ENCODE measurements around the gene E2F4. TPM values are rescaled to one million over a fixed set of nuclear protein-coding genes. Genes with fewer than 3 reads are reported as not detected.

Gene E2F4
- total RNA-seq, 1 donor from 2014 or later = 97.0 TPM

- H3K27ac Mint-ChIP-seq (ENCODE audit: unreplicated experiment) = no peak overlapping the region
- peak; percentile 46 for TF ChIP-seq CTCF (conservative IDR thresholded peaks at IDR 0.05)
- DNase-seq (ENCODE audit: low read depth, low spot score) = no peak
These were observed 6.3 kb downstream of the E2F4 start for GRCh38 chr16:67198238-67198734.

GRCh38 chr16:67199011-67199807 is 7.3 kb downstream of the E2F4 start, which contains the start of gene ELMO3:
ELMO3 (plus strand) TSS chr16:67199131; CDS start chr16:67199327, 196 bp downstream.
- Mint-ChIP-seq H3K4me3 (peak within 1 kb of the TSS; percentile 65), H3K36me3 (ENCODE audit: low read depth) (peaks cover 9% of the 10 kb centered on the region), H3K4me1 (peaks cover 8% of the 10 kb centered on the region), H3K27ac (ENCODE audit: unreplicated experiment) (no peak within 1 kb of the TSS), H3K27me3 (ENCODE audit: low read depth) (no peaks in the 10 kb centered on the region), H3K9me3 (no peaks in the 10 kb centered on the region)
- TF ChIP-seq CTCF (conservative IDR thresholded peaks at IDR 0.05) = peak; percentile 63
- DNase-seq (ENCODE audit: low read depth, low spot score) = no peak

More at GRCh38 chr16:67198238-67198734, 6.3 kb downstream of the E2F4 start:
- peak overlapping the region; percentile 65 for H3K4me3 Mint-ChIP-seq
- no peaks in the 10 kb centered on the region for H3K27me3 Mint-ChIP-seq (ENCODE audit: low read depth)
- peaks cover 9% of the 10 kb centered on the region for H3K36me3 Mint-ChIP-seq (ENCODE audit: low read depth)
- peaks cover 17% of the 10 kb centered on the region for H3K4me1 Mint-ChIP-seq
- no peaks in the 10 kb centered on the region for H3K9me3 Mint-ChIP-seq

- no peak overlapping the region for H3K27ac Mint-ChIP-seq (ENCODE audit: unreplicated experiment)
- TF ChIP-seq CTCF (conservative IDR thresholded peaks at IDR 0.05) = peak; percentile 9
- peaks cover 8% of the 10 kb centered on the region for H3K4me1 Mint-ChIP-seq
- DNase-seq (ENCODE audit: low read depth, low spot score) = no peak
- H3K4me3 Mint-ChIP-seq = peak overlapping the region; percentile 34
- H3K9me3 Mint-ChIP-seq = no peaks in the 10 kb centered on the region
- H3K36me3 Mint-ChIP-seq (ENCODE audit: low read depth) = peaks cover 9% of the 10 kb centered on the region
- no peaks in the 10 kb centered on the region for H3K27me3 Mint-ChIP-seq (ENCODE audit: low read depth)
These were observed 7.8 kb downstream of the E2F4 start for GRCh38 chr16:67199808-67200198.

- Mint-ChIP-seq H3K4me3 (peak overlapping the region; percentile 44), H3K4me1 (peaks cover 8% of the 10 kb centered on the region), H3K27ac (ENCODE audit: unreplicated experiment) (no peak overlapping the region), H3K36me3 (ENCODE audit: low read depth) (peaks cover 9% of the 10 kb centered on the region), H3K27me3 (ENCODE audit: low read depth) (no peaks in the 10 kb centered on the region), H3K9me3 (no peaks in the 10 kb centered on the region)
- no peak for DNase-seq (ENCODE audit: low read depth, low spot score)
- TF ChIP-seq CTCF (conservative IDR thresholded peaks at IDR 0.05) = no peak
These were observed 8.5 kb downstream of the E2F4 start for GRCh38 chr16:67200491-67200890.

GRCh38 chr16:67201411-67202345 is 9.7 kb downstream of the E2F4 start:
- no peaks in the 10 kb centered on the region for H3K9me3 Mint-ChIP-seq
- H3K27me3 Mint-ChIP-seq (ENCODE audit: low read depth) = no peaks in the 10 kb centered on the region
- no peak overlapping the region for H3K4me3 Mint-ChIP-seq
- DNase-seq (ENCODE audit: low read depth, low spot score) = no peak
- H3K36me3 Mint-ChIP-seq (ENCODE audit: low read depth) = peaks cover 2% of the 10 kb centered on the region
- no peak for TF ChIP-seq CTCF (conservative IDR thresholded peaks at IDR 0.05)
- peaks cover 5% of the 10 kb centered on the region for H3K4me1 Mint-ChIP-seq
- no peak overlapping the region for H3K27ac Mint-ChIP-seq (ENCODE audit: unreplicated experiment)

Data from neural crest cell (in vitro differentiated cells).